Hepatocyte (in vitro differentiated cells): ENCODE results near the gene ZNF385D.

Experiments used
- CTCF ChIP-seq: fragments of 200-600 bp; sonication (generic); IDR thresholded peaks from 2 replicates; pipeline ENCODE4 v1.5.1; 2016; ENCODE audit warnings: antibody characterized with exemption, mild to moderate bottlenecking; ENCODE audit not compliant: poor library complexity
- EZH2 ChIP-seq: fragments of 200-600 bp; sonication (generic); IDR thresholded peaks from 2 replicates; pipeline ENCODE4 v1.6.1; 2016; ENCODE audit warnings: antibody characterized with exemption, mild to moderate bottlenecking, borderline replicate concordance
- EZH2phosphoT487 ChIP-seq: fragments of 200-600 bp; sonication (generic); IDR thresholded peaks from one replicate; pipeline ENCODE4 v1.6.1; 2018; ENCODE audit warnings: antibody characterized with exemption, mild to moderate bottlenecking, low read depth, moderate library complexity; ENCODE audit not compliant: unreplicated experiment, severe bottlenecking

GRCh38 chr3:21526461-21526860 is 224.5 kb downstream of the ZNF385D start:
- TF ChIP-seq CTCF (no peak), EZH2 (no peak), EZH2phosphoT487 (no peak)
